Measurements from ENCODE around the gene SPEF2.

Gene SPEF2

GRCh38 chr5:35762368-35762767, 144.7 kb downstream of the SPEF2 start:
- Histone ChIP-seq H3K27ac (ENCODE audit: low read depth, low read length) (no peak overlapping the region), H3K9ac (ENCODE audit: low read depth, low read length) (no peak overlapping the region), H3K9me3 (ENCODE audit: insufficient read depth, low read depth, low read length) (no peaks in the 10 kb centered on the region), H3K27me3 (ENCODE audit: insufficient read depth, low read length) (peaks cover 97% of the 10 kb centered on the region), H3K4me3 (ENCODE audit: low read length) (no peak overlapping the region), H3K4me1 (ENCODE audit: insufficient read depth, low read length) (no peaks in the 10 kb centered on the region), H3K36me3 (ENCODE audit: insufficient read depth, low read length) (no peaks in the 10 kb centered on the region)
- 91% methylated on average over 3 of the region's 3 CpGs for WGBS

GRCh38 chr5:35765921-35766320, 148.3 kb downstream of the SPEF2 start:
- Histone ChIP-seq H3K27me3 (ENCODE audit: insufficient read depth, low read length) (peaks cover 84% of the 10 kb centered on the region), H3K4me1 (ENCODE audit: insufficient read depth, low read length) (no peaks in the 10 kb centered on the region)
- WGBS: 100% methylated on average over 1 of the region's 1 CpG

GRCh38 chr5:35771300-35771699, 153.6 kb downstream of the SPEF2 start:
- Histone ChIP-seq H3K9ac (ENCODE audit: low read depth, low read length) (no peak overlapping the region), H3K36me3 (ENCODE audit: insufficient read depth, low read length) (no peaks in the 10 kb centered on the region), H3K27ac (ENCODE audit: low read depth, low read length) (no peak overlapping the region), H3K4me3 (ENCODE audit: low read length) (no peak overlapping the region), H3K9me3 (ENCODE audit: insufficient read depth, low read depth, low read length) (no peaks in the 10 kb centered on the region), H3K4me1 (ENCODE audit: insufficient read depth, low read length) (no peaks in the 10 kb centered on the region), H3K27me3 (ENCODE audit: insufficient read depth, low read length) (peaks cover 55% of the 10 kb centered on the region)
- WGBS: 90% methylated on average over 6 of the region's 6 CpGs

More at GRCh38 chr5:35765921-35766320, 148.3 kb downstream of the SPEF2 start:
- H3K36me3 ChIP-seq (ENCODE audit: insufficient read depth, low read length): no peaks in the 10 kb centered on the region
- no peaks in the 10 kb centered on the region for H3K9me3 ChIP-seq (ENCODE audit: insufficient read depth, low read depth, low read length)
- H3K4me3 ChIP-seq (ENCODE audit: low read length): no peak overlapping the region
- no peak overlapping the region for H3K9ac ChIP-seq (ENCODE audit: low read depth, low read length)
- no peak overlapping the region for H3K27ac ChIP-seq (ENCODE audit: low read depth, low read length)

GRCh38 chr5:35771839-35772238, 154.2 kb downstream of the SPEF2 start:
- H3K9ac ChIP-seq (ENCODE audit: low read depth, low read length): no peak overlapping the region
- 23% methylated on average over 1 of the region's 2 CpGs for WGBS
- H3K36me3 ChIP-seq (ENCODE audit: insufficient read depth, low read length): no peaks in the 10 kb centered on the region
- no peaks in the 10 kb centered on the region for H3K4me1 ChIP-seq (ENCODE audit: insufficient read depth, low read length)
- no peaks in the 10 kb centered on the region for H3K9me3 ChIP-seq (ENCODE audit: insufficient read depth, low read depth, low read length)
- H3K27ac ChIP-seq (ENCODE audit: low read depth, low read length): no peak overlapping the region
- H3K4me3 ChIP-seq (ENCODE audit: low read length): no peak overlapping the region
- H3K27me3 ChIP-seq (ENCODE audit: insufficient read depth, low read length): peaks cover 51% of the 10 kb centered on the region

- Histone ChIP-seq H3K36me3 (ENCODE audit: insufficient read depth, low read length) (no peaks in the 10 kb centered on the region), H3K27me3 (ENCODE audit: insufficient read depth, low read length) (peaks cover 33% of the 10 kb centered on the region), H3K9ac (ENCODE audit: low read depth, low read length) (no peak overlapping the region), H3K27ac (ENCODE audit: low read depth, low read length) (no peak overlapping the region), H3K4me3 (ENCODE audit: low read length) (no peak overlapping the region), H3K4me1 (ENCODE audit: insufficient read depth, low read length) (no peaks in the 10 kb centered on the region), H3K9me3 (ENCODE audit: insufficient read depth, low read depth, low read length) (no peaks in the 10 kb centered on the region)
- 93% methylated on average over 4 of the region's 6 CpGs for WGBS
These were observed 156.3 kb downstream of the SPEF2 start for GRCh38 chr5:35773967-35774366.

- no peaks in the 10 kb centered on the region for H3K4me1 ChIP-seq (ENCODE audit: insufficient read depth, low read length)
- no peak overlapping the region for H3K27ac ChIP-seq (ENCODE audit: low read depth, low read length)
- no peak overlapping the region for H3K9ac ChIP-seq (ENCODE audit: low read depth, low read length)
- H3K4me3 ChIP-seq (ENCODE audit: low read length): no peak overlapping the region
- no peaks in the 10 kb centered on the region for H3K36me3 ChIP-seq (ENCODE audit: insufficient read depth, low read length)
- H3K9me3 ChIP-seq (ENCODE audit: insufficient read depth, low read depth, low read length): no peaks in the 10 kb centered on the region
- peaks cover 29% of the 10 kb centered on the region for H3K27me3 ChIP-seq (ENCODE audit: insufficient read depth, low read length)
These were observed 159.1 kb downstream of the SPEF2 start for GRCh38 chr5:35776757-35777156.

GRCh38 chr5:35777358-35778087, 159.9 kb downstream of the SPEF2 start:
- H3K9me3 ChIP-seq (ENCODE audit: insufficient read depth, low read depth, low read length): no peaks in the 10 kb centered on the region
- H3K27ac ChIP-seq (ENCODE audit: low read depth, low read length): no peak overlapping the region
- H3K36me3 ChIP-seq (ENCODE audit: insufficient read depth, low read length): no peaks in the 10 kb centered on the region
- H3K27me3 ChIP-seq (ENCODE audit: insufficient read depth, low read length): peaks cover 25% of the 10 kb centered on the region
- 23% methylated on average over 9 of the region's 9 CpGs for WGBS
- no peak overlapping the region for H3K9ac ChIP-seq (ENCODE audit: low read depth, low read length)
- no peak overlapping the region for H3K4me3 ChIP-seq (ENCODE audit: low read length)
- no peaks in the 10 kb centered on the region for H3K4me1 ChIP-seq (ENCODE audit: insufficient read depth, low read length)

GRCh38 chr5:35778259-35778769, 160.7 kb downstream of the SPEF2 start:
- Histone ChIP-seq H3K27me3 (ENCODE audit: insufficient read depth, low read length) (peaks cover 21% of the 10 kb centered on the region), H3K4me1 (ENCODE audit: insufficient read depth, low read length) (no peaks in the 10 kb centered on the region), H3K4me3 (ENCODE audit: low read length) (no peak overlapping the region), H3K27ac (ENCODE audit: low read depth, low read length) (no peak overlapping the region), H3K36me3 (ENCODE audit: insufficient read depth, low read length) (no peaks in the 10 kb centered on the region), H3K9me3 (ENCODE audit: insufficient read depth, low read depth, low read length) (no peaks in the 10 kb centered on the region), H3K9ac (ENCODE audit: low read depth, low read length) (no peak overlapping the region)
- WGBS: 94% methylated on average over 3 of the region's 3 CpGs

- H3K36me3 ChIP-seq (ENCODE audit: insufficient read depth, low read length): no peaks in the 10 kb centered on the region
- H3K27me3 ChIP-seq (ENCODE audit: insufficient read depth, low read length): peaks cover 11% of the 10 kb centered on the region
- no peak overlapping the region for H3K27ac ChIP-seq (ENCODE audit: low read depth, low read length)
- 94% methylated on average over 6 of the region's 6 CpGs for WGBS
- no peaks in the 10 kb centered on the region for H3K9me3 ChIP-seq (ENCODE audit: insufficient read depth, low read depth, low read length)
- no peaks in the 10 kb centered on the region for H3K4me1 ChIP-seq (ENCODE audit: insufficient read depth, low read length)
- no peak overlapping the region for H3K9ac ChIP-seq (ENCODE audit: low read depth, low read length)
- H3K4me3 ChIP-seq (ENCODE audit: low read length): no peak overlapping the region
These were observed 162.6 kb downstream of the SPEF2 start for GRCh38 chr5:35780236-35780635.

GRCh38 chr5:35781181-35781790, 163.6 kb downstream of the SPEF2 start:
- Histone ChIP-seq H3K4me1 (ENCODE audit: insufficient read depth, low read length) (no peaks in the 10 kb centered on the region), H3K27ac (ENCODE audit: low read depth, low read length) (no peak overlapping the region), H3K9ac (ENCODE audit: low read depth, low read length) (no peak overlapping the region), H3K36me3 (ENCODE audit: insufficient read depth, low read length) (no peaks in the 10 kb centered on the region), H3K4me3 (ENCODE audit: low read length) (no peak overlapping the region), H3K27me3 (ENCODE audit: insufficient read depth, low read length) (peaks cover 6% of the 10 kb centered on the region; the same call in 1 of the 2 replicates), H3K9me3 (ENCODE audit: insufficient read depth, low read depth, low read length) (no peaks in the 10 kb centered on the region)
- 100% methylated on average over 1 of the region's 3 CpGs for WGBS

- H3K4me1 ChIP-seq (ENCODE audit: insufficient read depth, low read length): no peaks in the 10 kb centered on the region
These were observed 165.9 kb downstream of the SPEF2 start for GRCh38 chr5:35783551-35783950.

More at GRCh38 chr5:35783551-35783950, 165.9 kb downstream of the SPEF2 start:
- no peak overlapping the region for H3K9ac ChIP-seq (ENCODE audit: low read depth, low read length)
- WGBS: 96% methylated on average over 1 of the region's 1 CpG
- H3K9me3 ChIP-seq (ENCODE audit: insufficient read depth, low read depth, low read length): no peaks in the 10 kb centered on the region
- no peak overlapping the region for H3K4me3 ChIP-seq (ENCODE audit: low read length)
- H3K27ac ChIP-seq (ENCODE audit: low read depth, low read length): no peak overlapping the region
- peaks cover 2% of the 10 kb centered on the region; the same call in 1 of the 2 replicates for H3K27me3 ChIP-seq (ENCODE audit: insufficient read depth, low read length)
- H3K36me3 ChIP-seq (ENCODE audit: insufficient read depth, low read length): no peaks in the 10 kb centered on the region
